NCI-H2227 (cell line): Measurements from ENCODE around the gene ZMAT5.

Experiments used
- DNase-seq: peaks from one replicate; lab custom pipeline; 2025; ENCODE audit not compliant: unreplicated experiment; lab: John Stamatoyannopoulos, UW

The ZMAT5 gene

GRCh38 chr22:29733362-29734201 lies 33.2 kb downstream of the ZMAT5 start:
- peak; percentile 55 for DNase-seq

DNA sequence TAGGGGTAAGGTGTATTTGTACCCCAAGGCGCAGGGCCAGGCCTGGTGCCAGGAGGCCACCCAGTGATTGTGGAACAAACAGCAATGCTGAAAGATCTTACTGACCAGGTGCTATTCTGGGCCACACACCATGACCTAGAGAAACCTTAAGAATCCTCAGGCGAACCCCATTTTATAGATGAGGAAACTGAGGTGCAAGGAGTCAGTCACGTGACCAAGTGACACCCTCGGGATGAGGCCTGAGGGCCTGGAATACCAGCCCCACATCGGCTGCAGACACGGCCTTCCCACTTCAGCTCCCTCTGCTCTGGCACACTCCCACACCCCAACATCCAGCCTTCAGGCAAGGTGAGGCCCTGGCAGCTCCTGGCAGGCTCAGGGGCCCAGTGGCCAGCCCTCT lies 33.9 kb downstream of the ZMAT5 start:
- DNase-seq: no peak

DNA sequence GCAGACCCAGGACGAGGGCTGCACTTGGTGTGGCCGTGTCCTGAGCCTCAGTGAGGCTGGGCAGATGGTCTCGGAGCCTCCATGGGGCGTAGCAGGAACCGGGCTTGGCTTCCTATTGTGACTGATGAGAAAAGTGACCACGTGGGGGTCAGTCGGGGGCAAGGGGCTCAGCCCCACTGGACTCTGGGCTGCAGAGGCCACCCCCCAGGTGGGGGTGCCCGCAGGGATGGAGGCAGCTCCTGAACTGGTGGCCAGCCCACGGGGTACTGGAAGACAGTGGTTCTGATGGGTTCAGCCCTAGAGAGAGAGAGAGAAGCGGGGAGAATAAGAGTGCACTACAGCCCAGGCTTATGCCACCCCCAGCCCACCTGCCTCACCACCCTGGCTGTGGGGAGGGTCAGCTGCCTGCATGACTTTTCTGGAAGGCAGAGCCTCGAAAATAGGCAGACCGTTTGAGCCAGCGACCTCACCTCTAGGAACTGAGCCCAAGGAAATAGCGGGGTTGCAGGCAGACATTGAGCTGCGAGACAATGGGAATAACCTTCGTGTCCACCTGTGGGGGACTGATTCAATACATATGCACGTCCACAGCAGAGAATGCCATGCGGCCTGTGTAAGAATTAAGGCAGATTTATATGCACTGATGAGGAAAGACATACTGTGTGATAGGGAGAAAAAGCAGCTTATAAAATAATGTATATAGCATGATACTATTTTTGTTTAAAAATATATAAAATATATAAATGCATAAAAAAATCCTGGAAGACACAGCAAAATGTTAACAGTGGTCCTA lies 35.6 kb downstream of the ZMAT5 start:
- DNase-seq: no peak

GRCh38 chr22:29729161-29729560 lies 37.6 kb downstream of the ZMAT5 start:
- DNase-seq: no peak

- DNase-seq: peak; percentile 65
These were observed 39.7 kb downstream of the ZMAT5 start for GRCh38 chr22:29727131-29727523.

GRCh38 chr22:29726512-29727130 lies 40.2 kb downstream of the ZMAT5 start:
- DNase-seq: no peak

DNA sequence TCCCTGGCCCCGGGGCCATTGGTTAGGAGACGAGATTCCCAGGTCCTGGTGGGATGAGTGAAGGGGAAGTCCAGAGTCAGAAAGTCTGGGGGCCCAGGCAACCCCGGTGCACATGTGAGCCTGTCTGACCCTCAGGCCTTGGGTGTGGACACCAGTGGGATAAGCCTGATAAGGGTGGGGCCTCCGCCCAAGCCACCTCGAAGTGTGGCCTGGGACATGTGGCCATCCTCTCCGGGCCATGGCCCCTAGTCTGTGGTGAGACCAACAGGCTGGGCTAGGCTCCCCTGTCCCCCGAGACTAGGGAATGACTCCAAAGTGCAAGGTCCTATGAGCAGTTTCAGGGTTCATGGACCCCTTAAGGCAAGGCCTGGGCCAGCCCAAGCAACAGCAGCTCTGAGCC lies 40.7 kb downstream of the ZMAT5 start:
- no peak for DNase-seq

GRCh38 chr22:29724843-29725242 lies 42.0 kb downstream of the ZMAT5 start:
- no peak for DNase-seq

DNA sequence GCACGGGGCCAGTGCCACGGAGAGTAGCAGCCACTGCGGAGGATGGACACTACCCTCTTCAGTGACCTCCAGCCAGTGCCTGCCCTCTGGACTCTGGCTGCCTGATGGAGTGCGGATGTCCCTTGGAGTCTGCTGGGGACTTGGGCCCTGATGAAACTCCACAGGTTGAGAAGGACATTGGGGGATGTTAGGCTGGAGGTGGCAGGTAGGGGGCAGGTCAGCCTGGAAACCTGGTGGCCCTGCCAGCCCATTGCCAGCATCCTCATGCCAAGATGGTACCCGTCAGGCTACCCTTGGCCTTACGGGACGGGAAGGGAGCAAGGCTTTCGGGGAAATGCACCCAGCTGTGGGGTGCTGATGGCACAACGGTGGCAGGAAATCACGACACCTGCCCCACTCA lies 43.0 kb downstream of the ZMAT5 start:
- no peak for DNase-seq

DNA sequence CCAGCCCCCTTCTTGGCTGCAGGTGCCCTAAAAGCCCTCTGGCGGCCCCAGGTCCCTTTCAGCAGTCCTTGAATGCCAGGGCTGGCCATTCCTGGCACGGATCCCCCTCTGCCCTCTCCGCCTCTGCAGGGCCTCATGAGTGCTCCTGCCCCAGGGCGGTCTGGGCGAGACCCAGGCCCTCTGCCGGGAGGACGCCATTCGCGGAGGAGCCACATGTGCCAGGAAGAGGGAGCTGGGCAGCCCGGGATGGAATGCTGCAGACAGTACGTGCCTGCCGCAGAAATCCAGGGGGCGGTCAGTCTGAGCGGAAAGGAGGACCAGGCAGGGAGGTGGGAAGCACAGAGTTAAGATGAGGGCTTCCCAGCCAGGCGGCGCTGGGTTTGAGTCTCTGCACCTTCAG lies 44.2 kb downstream of the ZMAT5 start:
- no peak for DNase-seq

DNA sequence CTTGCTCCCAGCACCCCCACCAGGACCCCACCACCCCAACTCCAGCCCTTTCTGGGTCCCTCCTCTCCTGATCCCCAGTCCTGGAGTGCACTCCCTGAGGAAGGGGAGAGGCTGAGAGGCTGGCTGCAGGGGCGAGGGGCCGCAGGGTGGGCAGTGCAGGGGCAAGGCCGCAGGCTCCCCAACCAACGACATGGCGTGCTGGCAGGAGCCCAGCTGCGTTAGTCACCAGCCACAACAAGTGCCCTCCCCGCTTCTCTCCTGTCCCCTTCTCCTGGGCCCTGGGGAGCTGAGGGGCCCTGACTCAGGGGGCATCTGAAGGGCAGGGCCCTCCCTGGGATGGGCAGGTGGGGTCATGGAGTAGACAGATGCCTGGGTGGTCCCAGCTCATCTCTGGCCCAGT lies 44.7 kb downstream of the ZMAT5 start:
- no peak for DNase-seq

GRCh38 chr22:29720811-29721323 lies 45.9 kb downstream of the ZMAT5 start:
- DNase-seq: no peak

- peak; percentile 32 for DNase-seq
These were observed 46.7 kb downstream of the ZMAT5 start, which contains the start of gene CABP7 for GRCh38 chr22:29719899-29720645. CABP7 (plus strand) TSS chr22:29720003; CDS start chr22:29720425, 422 bp downstream.

DNA sequence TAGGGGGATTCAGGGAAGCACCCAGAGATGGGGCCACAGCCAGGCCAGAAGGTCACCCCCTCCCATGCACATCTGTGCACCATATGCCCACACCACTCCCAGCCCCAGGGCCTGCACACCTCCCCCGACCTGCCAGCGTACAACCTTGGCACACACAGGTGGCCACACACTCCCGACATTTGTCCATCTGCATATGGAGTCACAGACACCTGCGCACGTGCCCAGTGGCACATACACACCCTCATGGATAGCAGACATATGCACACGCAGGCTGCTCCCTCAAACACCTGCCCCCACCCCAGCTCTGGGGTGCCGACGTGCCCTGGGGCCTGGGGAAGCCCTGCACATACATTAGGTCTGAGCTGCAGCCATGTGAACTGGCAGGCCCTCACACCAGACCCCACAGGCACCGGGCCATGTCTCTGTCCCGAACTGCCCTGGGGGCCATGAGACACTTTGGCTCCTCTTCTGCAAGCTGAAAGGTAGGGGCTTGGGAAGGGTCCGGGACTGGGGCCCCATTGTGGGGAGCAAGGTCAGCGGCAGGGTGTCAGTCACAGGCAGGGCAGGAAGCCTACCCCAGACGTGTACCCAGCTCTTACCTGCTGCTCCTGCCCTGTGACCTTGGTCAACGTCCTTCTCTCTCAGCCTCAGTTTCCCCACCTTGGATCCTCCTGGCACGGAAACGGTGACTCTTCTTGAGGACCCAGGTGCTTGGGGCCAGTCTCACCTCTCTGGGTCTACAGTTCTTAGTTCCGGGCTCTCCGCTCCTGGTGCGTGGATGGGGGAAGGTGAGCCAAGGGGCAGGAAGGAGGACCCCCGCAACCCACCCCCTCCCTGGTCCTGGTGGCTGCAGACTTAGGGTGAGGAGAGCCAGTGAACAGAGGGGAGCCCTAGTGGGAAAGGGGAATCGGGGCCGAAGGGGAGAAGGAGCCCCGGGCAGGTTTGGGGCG lies 47.6 kb downstream of the ZMAT5 start:
- DNase-seq: no peak

- no peak for DNase-seq
These were observed 49.0 kb downstream of the ZMAT5 start for GRCh38 chr22:29717789-29718188.

DNA sequence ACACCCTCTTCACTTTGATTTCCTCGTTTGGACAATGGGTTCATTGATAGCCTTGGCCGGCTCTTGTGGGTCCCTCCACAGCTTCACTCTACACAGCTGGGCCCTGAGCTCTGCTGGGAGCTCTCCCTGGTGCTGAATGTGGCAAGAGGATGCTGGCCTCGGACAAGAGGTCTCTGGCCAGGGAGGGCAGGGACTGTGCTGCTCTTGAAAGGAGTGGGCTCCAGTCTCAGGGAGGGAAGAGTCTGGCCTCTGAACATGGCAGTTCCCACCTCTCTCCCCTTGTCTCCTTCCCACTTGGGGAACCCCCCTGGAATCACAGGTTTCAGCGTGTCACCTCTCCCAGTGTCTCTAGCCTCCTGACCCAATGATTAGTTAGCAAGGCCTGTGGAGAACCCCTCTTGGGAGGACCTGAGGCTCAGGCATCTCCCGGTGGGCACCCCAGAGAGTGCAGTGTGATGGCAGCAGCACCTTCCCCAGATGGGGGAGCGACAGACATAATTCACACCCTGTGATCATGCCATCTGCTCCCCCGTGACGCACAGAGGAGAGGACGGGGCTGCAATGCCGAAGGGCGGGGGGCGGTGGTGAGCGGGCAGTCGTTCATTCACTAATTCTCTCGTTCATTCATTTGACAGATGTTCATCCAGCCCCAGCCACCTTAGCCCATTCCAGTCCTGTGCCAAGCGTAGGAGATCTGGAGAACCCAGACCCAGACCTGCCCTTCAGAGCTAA lies 49.8 kb downstream of the ZMAT5 start:
- no peak for DNase-seq

DNA sequence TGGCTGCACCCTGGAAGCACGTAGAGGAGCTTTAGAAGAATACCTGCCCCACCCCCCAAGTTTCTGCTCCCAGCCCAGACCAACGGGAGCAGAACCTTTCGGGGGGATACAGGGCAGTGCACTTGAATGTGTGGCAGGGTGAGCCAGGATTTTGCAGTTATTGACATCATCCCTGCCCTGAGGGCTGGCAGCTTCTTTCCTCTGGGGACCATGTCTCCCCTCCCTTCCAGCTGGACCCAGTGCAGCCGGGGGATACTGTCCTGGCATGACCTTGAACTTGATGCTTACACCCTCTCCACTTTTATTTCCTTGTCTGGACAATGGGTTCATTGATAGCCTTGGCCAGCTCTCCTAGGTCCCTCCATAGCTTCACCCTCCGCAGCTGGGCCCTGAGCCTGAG lies 51.1 kb downstream of the ZMAT5 start:
- no peak for DNase-seq

DNA sequence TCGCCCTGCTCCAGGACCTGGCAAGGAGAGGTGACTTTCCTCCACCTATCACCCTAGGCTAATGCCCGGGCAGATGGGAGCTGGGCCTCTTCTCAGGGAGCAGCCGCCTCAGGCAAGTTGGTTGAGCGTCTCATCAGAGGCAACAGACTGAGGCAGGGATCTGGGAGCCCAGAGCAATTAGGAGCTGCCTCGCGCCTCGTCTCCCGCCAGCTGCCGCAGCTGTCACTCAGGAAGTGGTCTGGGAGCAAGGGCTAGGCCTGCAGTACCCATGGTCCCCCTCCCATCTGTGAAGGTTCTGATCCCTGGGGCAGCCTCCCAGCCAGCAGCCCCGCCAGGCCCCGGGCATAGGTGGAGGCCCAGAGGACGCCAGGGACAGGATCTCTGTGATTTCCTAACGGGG lies 51.6 kb downstream of the ZMAT5 start:
- DNase-seq: peak; percentile 28

DNA sequence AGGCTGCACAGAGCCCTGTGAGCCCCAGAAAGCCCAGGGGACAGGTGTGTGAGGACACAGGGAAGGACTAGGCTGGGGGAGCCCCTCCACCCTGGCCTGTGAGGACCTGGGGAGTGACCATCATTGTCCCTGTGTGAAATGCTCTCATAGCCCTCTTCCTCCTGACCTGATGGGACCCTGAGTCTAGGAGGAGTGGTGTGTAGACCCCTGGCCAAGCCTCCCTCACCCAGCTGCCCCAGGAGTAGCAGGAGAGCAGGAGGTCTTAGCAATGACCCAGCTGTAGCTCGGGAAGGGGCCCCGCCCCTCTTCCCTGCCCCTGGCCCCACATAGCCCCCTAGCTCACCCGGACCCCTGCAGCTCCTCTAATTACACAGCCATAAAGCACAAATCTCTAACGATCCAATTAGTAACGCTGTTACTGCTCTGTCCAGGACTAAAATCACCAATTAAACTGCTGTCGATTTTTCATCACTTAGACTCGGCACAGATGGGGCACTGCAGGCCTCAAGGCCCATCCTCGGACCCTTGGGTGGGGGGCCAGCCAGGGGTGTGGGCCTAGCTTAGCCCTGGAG lies 53.6 kb downstream of the ZMAT5 start:
- DNase-seq: no peak
